Suprapubic skin (tissue), 3 donors: ENCODE results near the gene IL1A.

Experiments
- CTCF ChIP-seq, 2 donors: fragments of 200-600 bp in 1 of 2; fragments of 450-650 bp in 1 of 2; sonication (generic) in 1 of 2; IDR thresholded peaks; one replicate each; pipeline ENCODE4 v1.5.1; 2016 to 2019; ENCODE audit warnings: antibody characterized with exemption in 2 of 2, mild to moderate bottlenecking in 1 of 2, moderate library complexity in 1 of 2
- POLR2A ChIP-seq, 2 donors: fragments of 450-650 bp; IDR thresholded peaks; one replicate each; pipeline ENCODE4 v1.6.1; 2017; ENCODE audit warnings: antibody characterized with exemption in 2 of 2, mild to moderate bottlenecking in 2 of 2, moderate library complexity in 2 of 2

GRCh38 chr2:112821142-112821541 lies 36.8 kb upstream of the IL1A start:
- TF ChIP-seq CTCF (IDR thresholded peaks at IDR 0.05) (no peak), POLR2A (IDR thresholded peaks at IDR 0.05) (no peak)
